GM21576 (cell line): ENCODE data around the gene CREB5.
A peak's percentile ranks its signal among the peaks of the same experiment; 100 is the strongest.
"Not testable (repeated sequence)": the region's sequence is repeated elsewhere in the genome, so short reads cannot be mapped to it uniquely, and the experiment has no call there.

Experiments used
- ATAC-seq: cut with Tn5 transposase; IDR thresholded peaks from one replicate; pipeline ENCODE4 v1.9.1; 2021; ENCODE audit warnings: mild to moderate bottlenecking, moderate library complexity; ENCODE audit not compliant: unreplicated experiment

CREB5 gene

DNA sequence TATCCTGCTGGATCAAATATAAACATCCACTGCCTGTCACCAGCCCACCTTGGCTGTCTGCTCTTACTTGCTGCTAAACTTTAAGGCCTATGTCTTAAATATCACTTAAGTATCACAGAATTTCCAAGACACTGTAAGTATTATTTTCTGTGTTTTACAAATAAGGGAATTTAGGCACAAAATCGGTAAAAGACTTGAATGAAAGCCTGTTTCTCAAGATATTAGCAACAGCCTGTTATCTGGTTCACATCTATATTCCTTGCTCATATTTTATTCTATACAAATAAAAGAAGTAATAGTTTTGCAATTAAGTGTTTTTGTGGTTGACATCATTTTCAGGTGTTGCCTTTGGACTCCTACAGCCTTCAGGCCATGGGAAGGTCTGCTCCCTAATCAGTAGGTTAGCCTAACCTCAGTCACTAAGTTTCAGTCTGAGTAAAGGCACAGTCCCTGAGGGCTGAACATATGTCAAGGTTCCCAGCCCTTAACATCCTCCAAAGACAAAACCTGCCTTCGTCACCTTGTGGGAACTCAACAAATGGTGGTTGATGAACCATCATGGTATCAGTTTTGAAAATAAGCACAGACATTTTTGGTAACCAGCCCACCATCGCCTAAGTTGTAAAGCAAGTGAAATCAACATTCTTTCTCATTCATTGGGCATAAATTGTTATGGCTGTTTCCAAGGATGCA lies 127.1 kb downstream of the CREB5 start:
- peak; percentile 98 for ATAC-seq

DNA sequence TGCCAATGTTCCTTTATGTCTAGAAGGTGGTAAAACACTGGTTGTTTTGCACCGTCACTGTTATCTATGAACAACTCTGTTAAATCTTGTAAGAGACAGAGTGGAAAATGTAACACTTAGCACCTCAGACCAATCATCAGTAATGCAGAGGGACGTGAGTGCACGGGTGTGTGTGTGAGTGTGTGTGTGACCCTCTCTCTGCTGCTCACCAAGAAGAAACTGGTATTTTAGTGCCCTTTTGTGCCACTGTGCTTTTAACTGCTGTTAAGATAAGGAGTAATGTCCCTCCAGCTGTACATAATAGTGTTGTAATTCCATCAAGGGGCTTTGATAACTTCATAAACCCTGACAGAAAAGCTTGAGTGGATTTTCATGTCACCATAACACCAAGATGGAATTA lies 130.1 kb downstream of the CREB5 start:
- ATAC-seq: no peak

DNA sequence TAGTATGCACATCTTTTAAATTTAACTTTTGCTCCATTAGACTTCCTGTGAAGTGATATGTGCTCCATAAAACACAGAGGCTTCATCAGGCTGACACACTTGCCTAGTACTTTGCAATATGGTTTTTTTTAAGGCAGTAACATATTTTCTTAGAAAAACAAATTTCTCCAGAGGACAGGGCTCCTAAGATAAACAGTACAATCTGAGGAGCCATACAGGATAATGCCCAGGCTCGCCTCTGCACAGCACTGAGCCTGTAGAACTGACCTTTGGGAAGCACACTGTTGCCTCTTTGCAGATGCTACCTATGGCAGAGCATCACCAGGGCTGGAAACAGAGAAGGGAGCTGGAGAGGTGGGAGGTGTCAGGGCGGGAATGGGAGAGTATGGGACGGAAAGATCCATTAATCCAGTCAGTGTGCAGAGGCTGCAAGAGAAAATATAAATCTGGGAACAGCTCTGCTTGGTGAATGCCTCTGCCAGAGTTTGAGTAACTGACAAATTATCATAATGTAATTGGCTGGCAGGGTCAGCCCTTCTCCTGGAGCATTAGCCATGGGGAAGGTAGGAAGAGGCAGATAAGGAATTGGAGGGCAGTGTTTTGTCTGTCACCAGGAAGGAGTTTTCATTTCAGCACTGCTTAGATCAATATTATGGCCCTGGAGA lies 132.3 kb downstream of the CREB5 start:
- no peak for ATAC-seq

DNA sequence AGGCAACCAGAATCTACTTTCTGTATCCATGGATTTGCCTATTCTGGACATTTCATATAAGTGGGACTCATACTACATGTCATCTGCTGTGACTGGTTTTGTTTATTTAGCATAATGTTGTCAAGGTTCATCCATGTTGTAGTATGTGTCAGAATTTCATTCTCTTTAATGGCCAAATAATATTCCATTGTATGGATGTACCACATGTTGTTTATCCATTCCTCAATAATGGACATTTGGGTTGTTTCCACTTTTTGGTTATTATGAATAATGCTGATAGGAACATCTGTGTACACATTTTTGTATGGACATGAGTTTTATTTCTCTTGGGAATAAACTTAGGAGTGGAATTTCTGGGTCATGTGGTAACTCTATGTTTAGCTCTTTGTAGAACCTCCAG lies 133.7 kb downstream of the CREB5 start:
- no peak for ATAC-seq

DNA sequence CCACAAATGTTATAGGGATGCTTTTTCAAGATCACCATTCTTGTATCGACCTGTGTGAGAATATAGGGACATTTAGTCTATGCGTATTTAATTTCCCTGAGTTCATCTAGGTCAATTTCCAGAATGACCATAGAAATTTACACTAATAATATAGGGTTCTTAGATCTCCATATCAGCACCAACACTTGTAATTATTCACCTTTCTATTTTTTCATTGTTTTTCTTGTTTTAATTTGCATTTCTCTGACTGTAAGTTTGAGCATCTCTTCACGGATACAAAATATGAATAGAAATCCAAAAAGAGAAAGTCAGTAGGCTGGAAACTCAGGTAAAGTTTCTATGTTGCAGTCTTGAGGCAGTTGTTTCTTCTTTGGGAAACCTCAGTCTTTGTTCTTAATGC lies 134.8 kb downstream of the CREB5 start:
- ATAC-seq: no peak

DNA sequence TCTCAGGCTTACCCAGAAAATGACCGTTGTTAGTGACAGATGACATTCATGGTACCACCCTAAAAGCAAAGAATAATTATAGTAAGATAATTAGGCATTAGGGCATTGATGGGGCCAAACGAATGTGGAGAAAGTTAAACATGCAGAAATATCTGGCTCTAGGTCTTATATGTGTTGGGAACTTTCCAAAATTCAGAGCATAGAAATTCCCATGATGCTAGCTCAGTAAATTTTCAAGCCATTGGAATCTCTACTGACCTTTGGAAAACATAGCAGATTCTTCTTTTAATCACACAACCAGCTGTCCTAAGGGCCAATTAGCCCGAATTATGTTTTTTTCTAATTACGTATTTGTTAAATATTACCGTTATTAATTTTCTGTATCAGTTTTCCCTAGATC lies 136.1 kb downstream of the CREB5 start:
- ATAC-seq: no peak

DNA sequence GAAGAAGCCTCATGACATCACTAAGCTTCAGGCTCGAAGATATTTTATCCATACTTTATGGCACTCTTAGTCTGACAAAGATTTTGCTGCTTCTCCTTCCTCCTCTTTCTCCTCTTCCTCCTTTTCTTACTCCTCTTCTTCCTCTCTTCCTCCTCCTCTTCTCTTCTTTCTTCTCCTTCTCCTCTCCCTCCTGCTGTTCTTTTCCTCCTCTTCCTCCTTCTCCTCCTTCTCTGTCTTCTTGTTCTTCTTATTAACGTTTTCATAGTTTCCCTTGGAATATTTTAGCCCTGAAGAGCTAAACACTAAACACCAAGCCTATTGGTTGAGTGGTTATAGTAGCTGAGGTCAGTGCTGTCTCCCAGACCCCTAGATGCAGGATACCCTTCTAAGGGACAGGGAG lies 137.7 kb downstream of the CREB5 start:
- ATAC-seq: no peak

DNA sequence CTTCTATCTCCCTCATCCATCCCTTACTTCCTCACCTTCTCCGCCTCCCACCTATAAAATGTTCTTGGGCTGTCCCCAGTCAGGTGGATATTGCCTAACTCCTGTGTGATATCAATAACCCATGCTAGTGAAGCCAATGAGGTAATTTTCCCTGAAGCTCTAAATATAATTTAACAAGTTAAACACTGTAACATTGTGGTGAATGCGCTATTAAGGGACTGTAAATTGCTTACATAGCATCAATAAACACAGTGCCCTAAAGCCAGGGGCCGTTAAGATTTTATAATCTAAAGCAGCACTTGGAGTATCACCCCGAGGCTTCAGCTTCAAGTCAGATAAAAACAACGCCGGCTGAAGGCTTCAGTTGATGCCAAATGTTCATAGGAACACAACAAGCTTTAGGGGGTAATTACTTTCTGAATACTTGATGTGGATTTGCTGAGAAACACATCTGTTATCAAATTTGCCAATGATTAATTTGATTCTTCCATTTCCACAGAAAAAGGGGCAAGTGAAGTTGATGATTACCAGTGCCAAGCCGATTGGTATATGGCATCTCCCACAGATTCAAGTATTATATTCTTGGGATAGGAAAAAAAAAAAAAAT lies 138.4 kb downstream of the CREB5 start:
- ATAC-seq: no peak

DNA sequence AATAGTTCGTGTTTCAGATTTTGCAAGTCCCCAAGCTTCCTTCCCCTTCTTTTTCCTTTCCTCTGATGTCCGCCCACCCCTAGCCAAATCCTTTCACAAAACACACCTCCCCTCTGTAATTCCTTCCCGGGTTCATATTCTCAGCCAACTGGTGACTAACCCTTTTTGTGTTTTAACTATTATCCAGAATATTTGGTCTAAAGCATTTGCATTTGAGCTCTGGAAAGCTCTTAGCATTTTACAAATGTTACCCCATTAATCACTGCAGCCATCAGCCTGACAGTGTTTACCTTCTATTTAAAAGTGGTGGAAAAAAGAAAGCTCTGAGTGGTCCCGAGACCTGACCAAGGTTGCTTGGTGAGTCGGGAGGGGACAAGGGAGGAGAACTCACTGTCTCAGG lies 139.0 kb downstream of the CREB5 start:
- ATAC-seq: no peak

DNA sequence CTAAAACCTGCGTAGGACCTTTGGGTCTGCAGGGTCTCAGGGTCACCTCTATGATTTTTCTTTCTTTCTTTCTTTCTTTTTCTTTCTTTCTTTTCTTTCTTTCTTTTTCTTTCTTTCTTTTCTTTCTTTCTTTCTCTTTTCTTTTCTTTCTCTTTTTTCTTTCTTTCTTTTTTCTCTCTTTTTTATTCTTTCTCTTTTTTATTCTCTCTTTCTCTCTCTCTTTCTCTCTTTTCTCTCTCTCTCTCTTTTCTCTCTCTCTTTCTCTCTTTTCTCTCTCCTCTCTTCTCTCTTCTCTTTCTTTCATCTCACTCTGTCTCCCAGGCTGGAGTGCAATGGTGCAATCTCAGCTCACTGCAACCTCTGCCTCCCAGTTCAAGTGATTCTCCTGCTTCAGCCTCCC lies 139.4 kb downstream of the CREB5 start:
- ATAC-seq: not testable (repeated sequence)

DNA sequence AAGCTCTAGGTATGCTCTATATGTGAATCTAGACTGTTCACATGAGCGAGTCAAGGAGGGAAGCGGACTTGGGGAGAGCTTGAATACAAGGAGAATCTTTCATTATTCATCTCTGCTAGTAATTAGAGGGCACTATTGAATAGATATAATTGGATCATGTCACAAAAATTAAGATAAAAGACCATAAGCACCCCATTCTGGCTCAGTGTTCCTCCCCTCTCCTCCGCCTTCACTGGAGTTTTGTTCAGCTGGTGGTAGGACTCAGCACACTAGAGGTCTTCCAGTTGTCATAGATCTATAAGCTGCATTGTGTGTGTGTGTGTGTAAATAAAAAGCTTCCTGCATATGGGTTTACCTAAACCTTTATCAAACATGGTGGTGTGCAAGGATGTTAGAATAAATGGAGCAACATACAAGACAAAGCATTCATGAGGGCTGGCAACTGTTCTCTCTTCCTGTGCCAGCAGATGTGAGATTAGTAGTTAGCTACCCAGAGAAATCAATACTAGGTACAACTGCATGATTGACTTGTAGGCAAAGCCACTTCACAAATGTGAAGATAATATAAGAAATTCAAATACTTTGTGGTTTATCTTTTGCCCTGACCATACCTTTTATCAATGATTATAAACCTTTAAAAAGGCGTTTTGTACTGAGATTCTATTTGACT lies 142.6 kb downstream of the CREB5 start:
- ATAC-seq: no peak

DNA sequence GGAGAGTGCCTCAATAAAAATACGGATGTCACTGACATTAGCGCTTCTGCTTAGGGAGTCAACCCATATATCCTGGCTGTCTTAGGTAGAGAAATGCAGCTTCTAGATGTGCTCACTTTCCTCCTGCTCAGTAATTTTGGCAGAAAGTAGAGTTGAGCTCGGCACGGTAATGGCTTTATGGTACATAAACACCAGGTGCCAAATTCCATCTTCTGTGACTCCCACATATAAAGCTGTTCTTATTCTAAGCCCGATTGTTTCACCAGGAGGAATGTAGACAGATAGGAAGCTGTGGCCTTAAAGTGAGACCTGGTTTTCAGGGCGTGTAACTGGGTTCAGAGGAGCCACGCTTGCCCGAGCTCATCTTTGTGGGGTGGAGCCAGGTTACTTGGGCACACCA lies 143.7 kb downstream of the CREB5 start:
- no peak for ATAC-seq

DNA sequence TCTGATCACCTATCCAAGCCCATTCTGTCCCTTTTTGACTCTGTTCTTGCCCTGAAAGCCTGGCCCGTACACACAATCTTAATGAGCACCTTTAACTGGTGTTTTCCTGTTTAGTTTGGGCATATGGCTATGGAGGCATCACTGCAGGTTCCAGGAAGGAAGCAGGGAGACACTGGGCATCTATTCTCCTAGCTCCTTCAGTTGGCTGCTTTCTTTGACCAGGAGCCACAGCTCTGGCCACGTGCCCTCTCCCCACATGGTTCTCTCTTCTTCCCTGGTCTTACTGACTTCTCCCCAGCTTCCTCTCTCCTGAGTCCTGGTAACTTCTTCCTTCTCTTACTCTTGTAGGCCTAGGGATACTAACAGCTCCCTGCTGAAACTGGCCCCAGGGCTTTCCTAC lies 144.4 kb downstream of the CREB5 start:
- no peak for ATAC-seq

DNA sequence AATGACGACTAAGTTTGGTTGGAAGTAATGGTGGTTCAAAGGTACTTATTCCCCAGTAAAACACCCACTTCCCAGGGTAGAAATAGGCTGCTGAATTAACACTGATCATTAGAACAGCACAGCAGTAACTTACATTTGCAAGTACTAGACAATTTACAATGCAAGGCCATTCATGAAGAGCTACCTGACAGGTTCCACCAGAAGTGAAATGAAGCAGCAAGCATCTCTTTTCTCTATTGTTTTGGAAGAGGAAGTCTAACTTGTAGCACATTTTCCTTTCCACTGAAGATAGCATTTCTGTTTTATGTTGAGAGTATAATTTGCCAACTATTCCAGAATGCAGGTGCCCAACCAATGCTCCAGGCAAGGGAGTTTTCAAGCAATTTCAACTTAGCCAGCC lies 145.9 kb downstream of the CREB5 start:
- no peak for ATAC-seq

DNA sequence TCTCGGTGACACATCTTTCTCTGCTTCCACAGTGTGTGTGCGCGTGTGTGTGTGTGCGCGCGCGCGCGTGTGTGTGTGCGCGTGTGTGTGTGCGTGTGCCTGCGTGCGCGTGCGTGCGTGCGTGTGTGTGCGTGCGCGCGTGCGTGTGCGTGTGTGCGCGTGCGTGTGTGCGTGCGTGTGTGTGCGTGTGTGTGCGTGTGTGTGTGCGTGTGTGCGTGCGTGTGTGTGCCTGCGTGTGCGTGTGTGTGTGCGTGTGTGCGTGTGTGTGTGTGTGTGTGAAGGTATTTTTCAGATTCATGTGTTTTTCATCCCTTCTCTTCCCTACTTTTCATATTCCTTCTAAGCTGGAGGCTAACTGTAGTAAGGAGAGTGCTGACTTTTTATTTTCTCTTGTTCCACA lies 148.4 kb downstream of the CREB5 start:
- ATAC-seq: no peak

DNA sequence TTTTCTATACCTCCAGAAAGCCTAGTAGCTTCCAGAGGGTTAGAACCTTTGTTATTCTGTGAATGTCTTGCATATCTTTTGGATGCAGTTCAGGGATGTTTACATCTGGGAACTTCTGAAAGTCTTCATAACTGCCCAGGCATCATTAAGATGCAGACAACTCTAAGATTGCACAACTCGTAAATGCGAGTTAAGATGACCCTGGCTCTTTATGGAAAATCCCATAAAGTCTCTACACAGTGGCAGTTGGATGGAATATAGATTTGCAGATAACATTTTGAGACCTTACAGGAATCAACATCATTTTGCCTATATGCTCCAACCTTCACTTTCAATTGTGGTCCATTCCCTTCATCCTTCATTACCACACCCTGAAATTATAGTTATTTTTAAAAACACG lies 151.7 kb downstream of the CREB5 start:
- no peak for ATAC-seq

DNA sequence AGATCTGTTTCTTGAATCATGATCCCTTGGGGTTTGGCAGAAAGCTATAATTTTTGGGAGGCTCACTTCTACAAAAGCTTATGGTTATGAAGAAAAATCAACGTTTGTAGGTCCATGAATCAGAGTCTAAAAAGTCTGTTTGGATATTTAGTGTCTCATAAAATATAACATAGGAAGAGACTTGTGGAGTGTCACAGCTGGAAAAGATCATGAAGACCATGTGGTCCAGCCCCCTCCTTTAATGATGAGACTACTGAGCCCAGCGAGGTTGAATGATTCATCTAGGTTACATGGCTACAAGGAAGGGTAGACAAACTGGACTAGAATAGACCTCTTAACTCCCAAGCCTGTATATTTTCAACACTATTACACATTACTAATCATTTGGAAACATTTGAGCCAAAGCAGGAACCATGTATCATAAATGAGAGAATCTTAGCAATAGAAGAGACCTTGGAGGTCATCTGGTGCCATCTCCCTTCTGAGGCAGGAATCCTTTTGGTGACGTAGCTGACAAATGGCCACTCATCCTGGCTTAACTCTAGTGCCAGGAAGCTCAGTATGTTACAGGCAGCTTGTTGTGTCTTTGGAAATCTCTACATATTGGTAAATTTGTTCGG lies 152.5 kb downstream of the CREB5 start:
- ATAC-seq: no peak

DNA sequence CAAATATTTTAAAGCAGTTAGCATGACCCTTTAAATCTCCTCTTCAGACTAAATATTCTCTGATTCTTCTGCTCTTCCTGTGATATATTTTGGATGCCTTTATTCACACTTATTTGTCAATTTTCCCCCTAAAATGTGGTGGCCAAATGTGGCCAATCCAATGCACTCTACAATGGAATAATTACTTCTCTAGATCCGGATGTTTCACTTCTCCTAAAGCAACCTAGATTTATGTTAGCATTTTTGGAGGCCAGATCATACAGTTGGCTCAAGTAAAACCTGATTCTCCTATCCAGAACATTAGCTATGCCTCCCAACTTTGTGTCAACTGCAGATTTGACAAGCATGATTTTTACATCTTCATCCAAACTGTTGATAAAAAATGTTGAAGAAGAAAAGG lies 153.7 kb downstream of the CREB5 start:
- no peak for ATAC-seq

DNA sequence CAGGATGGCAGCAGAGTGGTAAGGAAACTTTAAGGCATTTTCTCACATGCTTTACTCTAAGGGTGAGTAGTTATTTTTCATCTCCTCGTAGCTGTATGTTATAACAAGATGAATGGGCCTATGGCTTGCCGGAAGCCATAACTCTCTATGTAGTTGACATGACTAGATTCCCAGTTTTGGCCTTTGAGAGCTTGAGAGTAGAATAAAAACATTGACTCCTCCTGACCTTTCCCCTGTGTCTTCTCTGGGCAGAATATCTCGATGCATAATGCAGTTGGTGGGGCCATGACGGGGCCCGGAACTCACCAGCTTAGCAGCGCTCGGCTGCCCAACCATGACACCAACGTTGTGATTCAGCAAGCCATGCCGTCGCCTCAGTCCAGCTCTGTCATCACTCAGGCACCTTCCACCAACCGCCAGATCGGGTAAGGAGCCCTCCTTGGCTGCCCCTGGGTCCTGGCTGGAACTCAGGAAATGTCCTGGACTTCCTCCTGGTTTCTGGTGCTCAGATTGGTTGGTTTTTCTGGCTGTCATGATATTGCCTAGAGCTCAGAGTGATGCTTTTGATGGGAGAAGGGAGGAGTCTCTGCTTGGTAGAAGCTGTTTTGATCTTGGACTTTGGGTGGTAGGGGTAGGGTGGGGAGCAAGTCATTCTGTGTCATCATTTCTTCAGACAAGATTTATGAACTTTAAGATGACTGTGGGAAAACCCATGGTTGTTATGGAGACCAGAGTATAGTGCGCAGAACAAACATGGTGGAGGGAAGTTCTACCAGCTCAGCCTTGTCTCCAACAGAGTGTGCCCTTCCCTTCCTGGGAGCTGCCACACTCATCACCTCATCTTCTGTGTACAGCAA lies 158.0 kb downstream of the CREB5 start:
- peak; percentile 81 for ATAC-seq

DNA sequence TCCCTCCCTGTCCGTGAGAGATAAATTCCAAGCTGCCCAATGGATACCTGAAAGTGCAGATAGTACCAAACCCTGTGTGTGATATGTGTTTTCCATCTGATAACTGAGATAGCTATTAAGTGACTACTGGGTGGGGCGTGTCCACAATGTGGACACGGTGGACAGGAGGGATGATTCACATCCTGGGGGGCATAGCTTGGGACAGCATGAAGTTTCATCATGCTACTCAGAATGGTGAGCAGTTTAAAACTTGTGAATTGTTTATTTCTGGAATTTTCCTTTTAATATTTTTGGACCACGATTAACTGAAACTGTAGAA lies 158.6 kb downstream of the CREB5 start:
- ATAC-seq: no peak

DNA sequence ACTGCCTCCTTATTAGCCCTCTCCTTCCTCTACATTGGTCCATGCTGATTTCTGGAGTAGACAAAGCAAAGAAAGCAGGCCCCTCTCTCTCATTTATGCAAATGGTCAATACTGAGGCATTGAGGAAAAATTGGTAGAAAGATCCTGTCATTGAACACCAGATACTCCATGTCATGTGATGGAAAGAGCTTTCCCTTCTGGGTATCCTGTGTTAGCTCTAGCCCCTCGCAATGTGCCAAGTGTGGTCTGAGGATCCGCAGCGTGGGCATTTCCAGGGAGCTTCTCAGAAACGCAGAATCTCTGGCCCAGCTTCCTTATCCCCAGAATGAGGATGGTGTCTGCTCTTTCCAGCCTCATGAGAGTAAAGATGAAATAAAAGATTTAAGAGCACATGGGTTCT lies 159.1 kb downstream of the CREB5 start:
- ATAC-seq: no peak
